DOHH2 (cell line): ENCODE results near the gene NDUFA13.

Experiments
- H3F3A ChIP-seq: fragments of 200-600 bp; sonication (generic), shearing (Covaris generic); 2 replicates; pipeline ENCODE4 v1.6.0; 2016; ENCODE audit warnings: antibody characterized with exemption, mild to moderate bottlenecking; ENCODE audit not compliant: control insufficient read depth, insufficient read depth
- H3K27ac ChIP-seq: fragments of 200-600 bp; sonication (generic); 2 replicates; pipeline ENCODE4 v1.5.1; 2014; ENCODE audit warnings: low read depth, mild to moderate bottlenecking, low read length, moderate library complexity
- H3K27me3 ChIP-seq: fragments of 200-600 bp; sonication (generic); 2 replicates; pipeline ENCODE4 v1.6.1; 2014; ENCODE audit warnings: mild to moderate bottlenecking, low read length, mixed read lengths; ENCODE audit not compliant: control insufficient read depth
- H3K36me3 ChIP-seq: fragments of 200-600 bp; sonication (generic); 2 replicates; pipeline ENCODE4 v1.6.1; 2014; ENCODE audit warnings: mild to moderate bottlenecking, low read length, moderate library complexity, mixed read lengths; ENCODE audit not compliant: control insufficient read depth
- H3K4me1 ChIP-seq: fragments of 200-600 bp; sonication (generic); 2 replicates; pipeline ENCODE4 v1.6.1; 2014; ENCODE audit warnings: mild to moderate bottlenecking, low read length, mixed read lengths; ENCODE audit not compliant: control insufficient read depth
- H3K4me2 ChIP-seq: fragments of 200-600 bp; sonication (generic); 2 replicates; pipeline ENCODE4 v1.6.0; 2014; ENCODE audit warnings: mild to moderate bottlenecking, low read length, moderate library complexity
- H3K4me3 ChIP-seq: fragments of 200-600 bp; sonication (generic); 2 replicates; pipeline ENCODE4 v1.5.1; 2014; ENCODE audit warnings: mild to moderate bottlenecking, low read length, mixed read lengths
- H3K79me2 ChIP-seq: fragments of 200-600 bp; sonication (generic); 2 replicates; pipeline ENCODE4 v1.6.1; 2014; ENCODE audit warnings: mild to moderate bottlenecking, low read length, mixed read lengths; ENCODE audit not compliant: control insufficient read depth
- H3K9me2 ChIP-seq: fragments of 200-600 bp; sonication (generic); replicated peaks from 2 replicates; pipeline ENCODE4 v1.6.1; 2014; ENCODE audit warnings: mild to moderate bottlenecking, low read length, mixed read lengths; ENCODE audit not compliant: control insufficient read depth
- H3K9me3 ChIP-seq: fragments of 200-600 bp; sonication (generic); 2 replicates; pipeline ENCODE4 v1.6.1; 2014; ENCODE audit warnings: antibody characterized with exemption, low read length, mixed read lengths; ENCODE audit not compliant: control insufficient read depth, insufficient read depth
- H4K20me1 ChIP-seq: fragments of 200-600 bp; sonication (generic); 2 replicates; pipeline ENCODE4 v1.6.0; 2014; ENCODE audit warnings: low read depth, mild to moderate bottlenecking, antibody characterized with exemption, low read length, moderate library complexity; ENCODE audit not compliant: control insufficient read depth, insufficient read depth
- CTCF ChIP-seq: fragments of 200-600 bp; sonication (generic); IDR thresholded peaks from one replicate; pipeline ENCODE4 v1.5.1; 2014; ENCODE audit warnings: antibody characterized with exemption, mild to moderate bottlenecking, low read depth, low read length; ENCODE audit not compliant: poor library complexity, severe bottlenecking
- EZH2phosphoT487 ChIP-seq: fragments of 200-600 bp; sonication (generic); IDR thresholded peaks from 2 replicates; pipeline ENCODE4 v1.6.1; 2017; ENCODE audit warnings: borderline replicate concordance, mild to moderate bottlenecking, antibody characterized with exemption, low read length, moderate library complexity, mixed read lengths

Gene NDUFA13

GRCh38 chr19:19550972-19551852, 35.2 kb downstream of the NDUFA13 start:
- Histone ChIP-seq H3K79me2 (no peaks in the 10 kb centered on the region), H3K36me3 (no peaks in the 10 kb centered on the region), H3K27ac (no peak overlapping the region), H3K9me2 (no peaks in the 10 kb centered on the region), H3K4me3 (no peak overlapping the region), H4K20me1 (no peaks in the 10 kb centered on the region; the same call in 1 of the 2 replicates), H3K27me3 (0 out of 2 replicates have a peak, but pooled peaks cover 3% of the 10 kb centered on the region), H3K4me1 (no peaks in the 10 kb centered on the region), H3K4me2 (no peak overlapping the region), H3F3A (no peaks in the 10 kb centered on the region), H3K9me3 (no peaks in the 10 kb centered on the region)
- no peak for TF ChIP-seq CTCF
- TF ChIP-seq EZH2phosphoT487: no peak

- Histone ChIP-seq H3K9me2 (no peaks in the 10 kb centered on the region), H3K4me2 (no peak overlapping the region), H4K20me1 (no peaks in the 10 kb centered on the region; the same call in 1 of the 2 replicates), H3K36me3 (no peaks in the 10 kb centered on the region), H3K79me2 (no peaks in the 10 kb centered on the region), H3K4me3 (no peak overlapping the region), H3K4me1 (no peaks in the 10 kb centered on the region), H3F3A (no peaks in the 10 kb centered on the region), H3K9me3 (no peaks in the 10 kb centered on the region), H3K27me3 (0 out of 2 replicates have a peak, but pooled peaks cover 3% of the 10 kb centered on the region), H3K27ac (no peak overlapping the region)
- no peak for TF ChIP-seq EZH2phosphoT487
- TF ChIP-seq CTCF: no peak
Measured at GRCh38 chr19:19551853-19552192, 35.8 kb downstream of the NDUFA13 start.

- Histone ChIP-seq H3K9me2 (no peaks in the 10 kb centered on the region), H3K9me3 (no peaks in the 10 kb centered on the region), H3K79me2 (no peaks in the 10 kb centered on the region), H3K4me3 (no peak overlapping the region), H3K27me3 (0 out of 2 replicates have a peak, but pooled peaks cover 3% of the 10 kb centered on the region), H3K36me3 (no peaks in the 10 kb centered on the region), H3F3A (no peaks in the 10 kb centered on the region), H3K4me2 (no peak overlapping the region), H3K27ac (no peak overlapping the region), H3K4me1 (no peaks in the 10 kb centered on the region), H4K20me1 (no peaks in the 10 kb centered on the region; the same call in 1 of the 2 replicates)
- TF ChIP-seq CTCF: peak; percentile 51
- TF ChIP-seq EZH2phosphoT487: no peak
Measured at GRCh38 chr19:19552798-19553197, 36.8 kb downstream of the NDUFA13 start.
